IMR-90 (cell line): ENCODE measurements around the gene HINT3. TPM values are rescaled to one million over a fixed set of nuclear protein-coding genes. Genes with fewer than 3 reads are reported as not detected.

Experiments used
- CEBPB ChIP-seq: IDR thresholded peaks from 2 replicates; pipeline ENCODE4 v1.6.1; 2012; ENCODE audit warnings: low read depth, low read length, improper control_type of control experiment
- MAZ ChIP-seq: IDR thresholded peaks from 2 replicates; pipeline ENCODE4 v1.6.1; 2012; ENCODE audit warnings: low read depth, mild to moderate bottlenecking, low read length, improper control_type of control experiment, moderate library complexity, borderline replicate concordance
- MXI1 ChIP-seq: IDR thresholded peaks from 2 replicates; pipeline ENCODE4 v1.6.1; 2012; ENCODE audit warnings: low read depth, mild to moderate bottlenecking, low read length, moderate library complexity, borderline replicate concordance
- SMC3 ChIP-seq: fragments of 150-350 bp; IDR thresholded peaks from 2 replicates; pipeline ENCODE4 v1.6.1; 2016; ENCODE audit warnings: low read depth, mild to moderate bottlenecking, antibody characterized with exemption, low read length, moderate library complexity
- USF2 ChIP-seq: fragments of 150-350 bp; IDR thresholded peaks from 2 replicates; pipeline ENCODE4 v1.6.1; 2017; ENCODE audit warnings: mild to moderate bottlenecking, antibody characterized with exemption, low read length, low read depth
- polyA plus RNA-seq, 3 experiments: library from polyadenylated mRNA; depleted of rRNA; stranded (reverse); fragments of >200 nt; gene quantifications; 2 replicates each; pipeline ENCODE4 v1.2.3, GENCODE V29; 2012; ENCODE audit warnings: low replicate concordance in 1 of 3
- total RNA-seq: library from RNA; depleted of rRNA; stranded (reverse); fragments of >200 nt; gene quantifications from 2 replicates; pipeline ENCODE4 v1.2.3, GENCODE V29; 2012

Gene HINT3
- total and polyA plus RNA-seq, 2 of the 4 experiments (the other 2 are of a cell fraction): 3.4 to 6.5 TPM

- TF ChIP-seq USF2 (peak; percentile 13; the same call in 1 of the 2 replicates), SMC3 (peak; percentile 87), MXI1 (0 out of 2 replicates have a peak, but pooled peaks have one; percentile 53), MAZ (peak; percentile 78), CEBPB (peak; percentile 47; the same call in 1 of the 2 replicates)
These were observed at the start of gene HINT3 (continued) for GRCh38 chr6:125956506-125957390.
